ENCODE data around the gene CEP295NL. TPM values are rescaled to one million over a fixed set of nuclear protein-coding genes. Genes with fewer than 3 reads are reported as not detected.

CEP295NL gene
- total and polyA plus RNA-seq, 2 of the 8 experiments (the other 6 are each of a cell fraction or from before 2014, with no cell fraction given): 0.06 to 2.0 TPM

GRCh38 chr17:78895322-78895721 lies 7.7 kb downstream of the CEP295NL start:
- Histone ChIP-seq H3K4me2 (ENCODE audit: insufficient read depth in 1 of 2, low read depth in 2 of 2, low read length in 2 of 2) (no peak overlapping the region), H3K27ac (ENCODE audit: low read depth, low read length) (no peak overlapping the region), H4K5ac (ENCODE audit: insufficient read length, low read depth, low read length) (no peak overlapping the region), H2BK120ac (replicated peaks; ENCODE audit: low read depth, low read length) (no peak overlapping the region), H3K36me3 (ENCODE audit: control insufficient read depth in 2 of 4, insufficient read depth in 4 of 4, low read length in 3 of 4) (no peaks in the 10 kb centered on the region; a peak in 3 of 8 replicates), H2BK15ac (ENCODE audit: low read length) (no peak overlapping the region), H3K23ac (ENCODE audit: insufficient read length) (no peak overlapping the region), H4K91ac (replicated peaks; ENCODE audit: insufficient read length, low read length) (no peak overlapping the region), H4K8ac (ENCODE audit: extremely low read depth, insufficient read depth, low read length) (no peak overlapping the region), H3K4ac (replicated peaks; ENCODE audit: insufficient read length, low read depth, low read length) (no peak overlapping the region), H3K56ac (replicated peaks; ENCODE audit: insufficient read length, low read depth, low read length) (no peak overlapping the region), H2BK20ac (ENCODE audit: low read length) (no peak overlapping the region), H3K79me2 (ENCODE audit: control insufficient read depth in 1 of 2, insufficient read depth in 2 of 2, low read length in 2 of 2) (peaks cover 0 to 42% of the 10 kb centered on the region in 2 experiments; a peak in 2 of 4 replicates), H3K9me3 (ENCODE audit: insufficient read depth in 2 of 2, low read depth in 1 of 2, low read length in 1 of 2) (no peaks in the 10 kb centered on the region), H3K27me3 (replicated peaks in 1 of 4; ENCODE audit: control insufficient read depth in 3 of 4, extremely low read depth in 1 of 4, insufficient read depth in 3 of 4, low read length in 3 of 4) (no peaks in the 10 kb centered on the region), H3K9ac (replicated peaks in 1 of 4; ENCODE audit: extremely low read depth in 1 of 4, low read depth in 3 of 4, low read length in 3 of 4) (no peak overlapping the region), H3K23me2 (ENCODE audit: low read depth, low read length) (no peaks in the 10 kb centered on the region; the same call in 1 of the 2 replicates), H2AFZ (ENCODE audit: low read length) (no peak overlapping the region), H3K79me1 (ENCODE audit: low read depth, low read length) (peaks cover 16% of the 10 kb centered on the region), H2BK12ac (ENCODE audit: low read depth, low read length) (no peak overlapping the region), H3K4me3 (ENCODE audit: extremely low read depth in 1 of 4, insufficient read depth in 2 of 4, low read depth in 3 of 4, low read length in 4 of 4) (no peak overlapping the region), H2BK5ac (ENCODE audit: low read depth, low read length) (no peak overlapping the region), H4K20me1 (replicated peaks in 1 of 2; ENCODE audit: control insufficient read depth in 1 of 2, insufficient read depth in 2 of 2, low read length in 2 of 2) (peaks cover 4 to 17% of the 10 kb centered on the region in 2 experiments), H3K18ac (ENCODE audit: extremely low read depth, low read length) (no peak overlapping the region), H3K14ac (ENCODE audit: insufficient read length) (no peak overlapping the region), H3K4me1 (replicated peaks in 1 of 4; ENCODE audit: control insufficient read depth in 3 of 4, insufficient read depth in 4 of 4, low read length in 3 of 4) (peaks cover 4 to 22% (median 14%) of the 10 kb centered on the region in 4 experiments), H2AK5ac (ENCODE audit: low read depth, low read length) (no peak overlapping the region)
- FAIRE-seq (no peak), DNase-seq (ENCODE audit: low read depth in 1 of 2, low spot score in 2 of 2) (no peak)
- ChIA-PET POLR2A (ENCODE audit: partially characterized antibody) (no interaction called here), CTCF (ENCODE audit: partially characterized antibody) (interaction anchor here (1.1 to 5.9 kb wide), 5 partner anchors 9 to 80 kb away, joined by 3 to 19 read pairs (median 10); no protein-coding TSS in a partner anchor)
- 96% methylated on average over 5 of the region's 5 CpGs; no CpG with 5 or more reads in 1 of the 2 experiments for WGBS, 2 experiments (ENCODE audit: extremely low coverage in 1 of 2, insufficient coverage in 1 of 2, insufficient read length in 1 of 2, insufficient replicate concordance in 2 of 2, low coverage in 1 of 2, low lambda C conversion rate in 2 of 2, missing lambda C conversion rate in 1 of 2)
- no peak for TF ChIP-seq SP4 (IDR thresholded peaks at IDR 0.05; ENCODE audit: low read length)
- no peak for TF ChIP-seq SRF (IDR thresholded peaks at IDR 0.05; ENCODE audit: low read depth, low read length)
- TF ChIP-seq EGR1 (IDR thresholded peaks at IDR 0.05; ENCODE audit: borderline replicate concordance, low read depth, low read length): no peak
- no peak for TF ChIP-seq GTF2F1 (IDR thresholded peaks at IDR 0.05; ENCODE audit: borderline replicate concordance, low read depth, low read length)

All from H1 (cell line).